H1 (cell line): ENCODE measurements around the gene TBC1D3B. TPM values are rescaled to one million over a fixed set of nuclear protein-coding genes. Genes with fewer than 3 reads are reported as not detected.
"Not testable (repeated sequence)": the region's sequence is repeated elsewhere in the genome, so short reads cannot be mapped to it uniquely, and the experiment has no call there.

Experiments
- CTCF ChIA-PET: fragments of 300-600 bp; sonication (Branson Sonifier 250); formaldehyde crosslinking; loops from one replicate; lab custom pipeline; 2021; ENCODE audit not compliant: partially characterized antibody; lab: Charles Lee
- POLR2A ChIA-PET: fragments of 300-600 bp; sonication (Branson Sonifier 250); formaldehyde crosslinking; loops from one replicate; lab custom pipeline; 2021; ENCODE audit warnings: inconsistent platforms; ENCODE audit not compliant: partially characterized antibody; lab: Charles Lee
- DNase-seq, 2 experiments: peaks; one replicate each; pipeline versions ENCODE4 v3.0.0 to v3.0.0-alpha.2; 2010 to 2022; ENCODE audit warnings: low spot score in 2 of 2, low read depth in 1 of 2, mixed read lengths in 1 of 2
- FAIRE-seq: peaks from 2 replicates; lab custom pipeline; 2011; peaks lifted over from hg19 to GRCh38; lab: Jason Lieb, UNC
- H2AFZ ChIP-seq: 2 replicates; pipeline ENCODE4 v1.8.1; 2012; ENCODE audit warnings: low read length, inconsistent platforms
- H2AK5ac ChIP-seq: 2 replicates; pipeline ENCODE4 v1.6.1; 2013; ENCODE audit warnings: low read depth, low read length
- H2BK120ac ChIP-seq: replicated peaks from 2 replicates; pipeline ENCODE3; 2013; ENCODE audit warnings: low read depth, low read length, inconsistent platforms
- H2BK12ac ChIP-seq: 2 replicates; pipeline ENCODE4 v1.6.1; 2013; ENCODE audit warnings: low read depth, low read length
- H2BK15ac ChIP-seq: 2 replicates; pipeline ENCODE4 v1.6.1; 2013; ENCODE audit warnings: low read length
- H2BK20ac ChIP-seq: 2 replicates; pipeline ENCODE4 v1.6.1; 2013; ENCODE audit warnings: low read length
- H2BK5ac ChIP-seq: 2 replicates; pipeline ENCODE4 v1.6.1; 2013; ENCODE audit warnings: low read depth, low read length
- H3K14ac ChIP-seq: 2 replicates; pipeline ENCODE4 v1.6.1; 2013; ENCODE audit warnings: inconsistent platforms; ENCODE audit not compliant: insufficient read length
- H3K18ac ChIP-seq: 2 replicates; pipeline ENCODE4 v1.6.1; 2013; ENCODE audit warnings: low read length; ENCODE audit errors: extremely low read depth
- H3K23ac ChIP-seq: 2 replicates; pipeline ENCODE4 v1.6.1; 2013; ENCODE audit warnings: inconsistent platforms; ENCODE audit not compliant: insufficient read length
- H3K23me2 ChIP-seq: 2 replicates; pipeline ENCODE4 v1.6.1; 2013; ENCODE audit warnings: low read depth, low read length
- H3K27ac ChIP-seq: 2 replicates; pipeline ENCODE4 v1.6.1; 2011; ENCODE audit warnings: low read depth, low read length, inconsistent platforms
- H3K27me3 ChIP-seq, 4 experiments: replicated peaks in 1 of 4; 1 replicate in 1 of 4; 2 replicates in 3 of 4; pipeline versions ENCODE4 v1.6.1 to v1.8.1; 2011 to 2013; ENCODE audit warnings: low read length in 3 of 4, mild to moderate bottlenecking in 3 of 4, inconsistent platforms in 2 of 4, mixed read lengths in 2 of 4, moderate library complexity in 1 of 4; ENCODE audit not compliant: control insufficient read depth in 3 of 4, insufficient read depth in 3 of 4; ENCODE audit errors: extremely low read depth in 1 of 4
- H3K36me3 ChIP-seq, 4 experiments: 2 replicates each; pipeline versions ENCODE4 v1.6.1 to v1.8.1; 2011 to 2013; ENCODE audit warnings: mild to moderate bottlenecking in 4 of 4, low read length in 3 of 4, moderate library complexity in 2 of 4, control low read depth in 1 of 4, inconsistent platforms in 1 of 4; ENCODE audit not compliant: insufficient read depth in 4 of 4, control insufficient read depth in 2 of 4
- H3K4ac ChIP-seq: replicated peaks from 2 replicates; pipeline ENCODE3; 2013; ENCODE audit warnings: low read length, low read depth, mixed read lengths, inconsistent platforms; ENCODE audit not compliant: insufficient read length
- H3K4me1 ChIP-seq, 4 experiments: replicated peaks in 1 of 4; 1 replicate in 1 of 4; 2 replicates in 3 of 4; pipeline versions ENCODE4 v1.6.1 to v1.8.1; 2011 to 2013; ENCODE audit warnings: low read length in 3 of 4, inconsistent platforms in 2 of 4, mixed read lengths in 1 of 4; ENCODE audit not compliant: insufficient read depth in 4 of 4, control insufficient read depth in 3 of 4
- H3K4me2 ChIP-seq, 2 experiments: 2 replicates each; pipeline versions ENCODE4 v1.6.1 to v1.8.1; 2011 to 2013; ENCODE audit warnings: low read depth in 2 of 2, low read length in 2 of 2, control low read depth in 1 of 2, inconsistent platforms in 1 of 2, mild to moderate bottlenecking in 1 of 2; ENCODE audit not compliant: insufficient read depth in 1 of 2
- H3K4me3 ChIP-seq, 4 experiments: fragments of 200-600, 300-600 bp in 1 of 4; sonication (generic), shearing (Covaris generic), sonication (Bioruptor Twin) in 1 of 4; 2 replicates each; pipeline versions ENCODE4 v1.5.1 to v1.8.1; 2011 to 2016; ENCODE audit warnings: low read length in 4 of 4, low read depth in 3 of 4, control low read depth in 2 of 4, inconsistent platforms in 2 of 4, mild to moderate bottlenecking in 2 of 4, mixed read lengths in 1 of 4, moderate library complexity in 1 of 4; ENCODE audit not compliant: insufficient read depth in 2 of 4; ENCODE audit errors: extremely low read depth in 1 of 4
- H3K56ac ChIP-seq: replicated peaks from 2 replicates; pipeline ENCODE3; 2013; ENCODE audit warnings: low read depth, mild to moderate bottlenecking, mixed read lengths, low read length, inconsistent platforms; ENCODE audit not compliant: insufficient read length
- H3K79me1 ChIP-seq: 2 replicates; pipeline ENCODE4 v1.6.1; 2013; ENCODE audit warnings: low read depth, low read length, control low read depth
- H3K79me2 ChIP-seq, 2 experiments: 2 replicates each; pipeline versions ENCODE4 v1.6.1 to v1.8.1; 2012 to 2013; ENCODE audit warnings: low read length in 2 of 2, mild to moderate bottlenecking in 2 of 2, inconsistent platforms in 1 of 2; ENCODE audit not compliant: insufficient read depth in 2 of 2, control insufficient read depth in 1 of 2
- H3K9ac ChIP-seq, 4 experiments: replicated peaks in 1 of 4; 1 replicate in 1 of 4; 2 replicates in 3 of 4; pipeline versions ENCODE4 v1.6.1 to v1.8.1; 2011 to 2013; ENCODE audit warnings: low read depth in 3 of 4, low read length in 3 of 4, control low read depth in 2 of 4, mild to moderate bottlenecking in 2 of 4, moderate library complexity in 2 of 4, inconsistent platforms in 1 of 4; ENCODE audit errors: extremely low read depth in 1 of 4
- H3K9me3 ChIP-seq, 2 experiments: 2 replicates each; pipeline versions ENCODE4 v1.6.1 to v1.8.1; 2012 to 2013; ENCODE audit warnings: mild to moderate bottlenecking in 2 of 2, moderate library complexity in 2 of 2, control low read depth in 1 of 2, inconsistent platforms in 1 of 2, low read depth in 1 of 2, low read length in 1 of 2, mixed read lengths in 1 of 2; ENCODE audit not compliant: insufficient read depth in 2 of 2
- H4K20me1 ChIP-seq, 2 experiments: replicated peaks in 1 of 2; 2 replicates each; pipeline versions ENCODE3 to v1.8.1; 2011 to 2013; ENCODE audit warnings: inconsistent platforms in 2 of 2, low read length in 2 of 2, mild to moderate bottlenecking in 1 of 2; ENCODE audit not compliant: insufficient read depth in 2 of 2, control insufficient read depth in 1 of 2
- H4K5ac ChIP-seq: 2 replicates; pipeline ENCODE4 v1.6.1; 2013; ENCODE audit warnings: low read length, low read depth, mixed read lengths, inconsistent platforms; ENCODE audit not compliant: insufficient read length
- H4K8ac ChIP-seq: 2 replicates; pipeline ENCODE4 v1.8.0; 2013; ENCODE audit warnings: mild to moderate bottlenecking, moderate library complexity, low read length, inconsistent platforms; ENCODE audit not compliant: insufficient read depth; ENCODE audit errors: extremely low read depth
- H4K91ac ChIP-seq: replicated peaks from 2 replicates; pipeline ENCODE3; 2013; ENCODE audit warnings: low read length, mixed read lengths, inconsistent platforms; ENCODE audit not compliant: insufficient read length
- MAFK ChIP-seq: IDR thresholded peaks from 2 replicates; pipeline ENCODE4 v1.6.1; 2012; ENCODE audit warnings: low read depth, mild to moderate bottlenecking, improper control_type of control experiment, low read length
- WGBS, 2 experiments: shearing (Covaris generic) in 1 of 2; methylation state at CpG; one replicate each; pipeline versions ENCODE4 v1.1.6 to v1.1.7; 2013 to 2015; ENCODE audit warnings: low lambda C conversion rate in 2 of 2, mixed read lengths in 2 of 2, inconsistent platforms in 1 of 2, low coverage in 1 of 2, missing lambda C conversion rate in 1 of 2; ENCODE audit not compliant: insufficient replicate concordance in 2 of 2, insufficient coverage in 1 of 2, insufficient read length in 1 of 2; ENCODE audit errors: extremely low coverage in 1 of 2, missing lambda C conversion rate in 1 of 2; 5-methylcytosine and 5-hydroxymethylcytosine counted together
- polyA plus RNA-seq, 7 experiments: library from polyadenylated mRNA; depleted of rRNA in 3 of 7; stranded (reverse) in 5 of 7; unstranded in 2 of 7; fragments of >200 nt in 5 of 7; fragments of 200-250 nt in 2 of 7; gene quantifications; 1 replicate in 5 of 7; 2 replicates in 1 of 7; 4 replicates in 1 of 7; pipeline versions ENCODE4 v1.2.1 to v1.2.3, GENCODE V29; 2011 to 2013; ENCODE audit warnings: missing spikeins in 2 of 7, mixed read lengths in 2 of 7
- total RNA-seq: library from RNA; stranded (reverse); fragmentation: NEBNext Ultra II Directional; extraction: Animal tissue kit (Norgen Biotek cat#: 25700); gene quantifications from 2 replicates; pipeline ENCODE4 v1.2.1, GENCODE V29; 2021

The TBC1D3B gene
- total and polyA plus RNA-seq, 2 of the 8 experiments (the other 6 are each of a cell fraction or from before 2014, with no cell fraction given): 0.54 to 6.2 TPM

DNA sequence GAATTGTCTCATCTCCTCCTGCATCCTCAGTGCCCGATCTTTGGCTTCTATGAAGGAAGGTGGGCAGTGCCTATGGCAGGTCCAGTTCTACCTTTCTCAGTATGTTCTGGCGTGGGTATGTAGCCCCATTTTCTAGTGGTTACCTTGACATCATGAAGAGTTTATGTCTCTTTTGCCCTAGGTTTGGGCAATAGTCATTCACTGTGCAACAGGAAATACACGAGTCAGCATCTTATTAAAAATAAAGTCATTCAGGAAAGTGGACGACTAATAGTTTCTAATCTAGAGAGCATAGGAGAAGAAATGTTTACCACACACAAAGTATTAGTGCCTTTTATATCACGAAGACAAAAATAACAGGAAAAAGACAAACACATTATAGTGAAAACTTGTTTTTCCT is 13.6 kb upstream of the TBC1D3B start:
- H4K5ac ChIP-seq, H3K56ac ChIP-seq, H2BK15ac ChIP-seq, H3K4me1 ChIP-seq, H4K20me1 ChIP-seq, POLR2A ChIA-PET, H3K9me3 ChIP-seq, DNase-seq, H3K36me3 ChIP-seq, H3K27ac ChIP-seq, H3K79me2 ChIP-seq, H3K27me3 ChIP-seq, H2BK120ac ChIP-seq, CTCF ChIA-PET, H3K14ac ChIP-seq, H3K18ac ChIP-seq, FAIRE-seq, H2AK5ac ChIP-seq, H2BK20ac ChIP-seq, H3K23me2 ChIP-seq, H3K23ac ChIP-seq, H2BK12ac ChIP-seq, H2AFZ ChIP-seq, H2BK5ac ChIP-seq, H3K4ac ChIP-seq, H4K8ac ChIP-seq, H3K79me1 ChIP-seq, H3K9ac ChIP-seq, H4K91ac ChIP-seq, H3K4me3 ChIP-seq, H3K4me2 ChIP-seq: not testable (repeated sequence)
- WGBS, 2 experiments: 87% methylated on average over 5 of the region's 5 CpGs; no CpG with 5 or more reads in 1 of the 2 experiments
- peak; percentile 32; the same call in 1 of the 2 replicates for TF ChIP-seq MAFK
